DMS53 treated with DMSO at 0.1 percent for 48 hours (cell line): ENCODE measurements around the gene RPL10.
"Not testable (repeated sequence)": the region's sequence is repeated elsewhere in the genome, so short reads cannot be mapped to it uniquely, and the experiment has no call there.

Experiments
- DNase-seq: peaks from one replicate; lab custom pipeline; 2025; ENCODE audit not compliant: unreplicated experiment; lab: John Stamatoyannopoulos, UW

Gene RPL10

GRCh38 chrX:154378059-154378798 lies 19.9 kb upstream of the RPL10 start:
- DNase-seq, result peak; percentile 55

- peak; percentile 98 for DNase-seq
Observed at GRCh38 chrX:154378799-154379568, 19.2 kb upstream of the RPL10 start, which contains the start of gene EMD. Gene EMD, plus strand, starts transcription at chrX:154379295. Its CDS starts 190 bp downstream, at chrX:154379485.

- no peak for DNase-seq
Observed at GRCh38 chrX:154379569-154379951, 18.6 kb upstream of the RPL10 start.

DNA sequence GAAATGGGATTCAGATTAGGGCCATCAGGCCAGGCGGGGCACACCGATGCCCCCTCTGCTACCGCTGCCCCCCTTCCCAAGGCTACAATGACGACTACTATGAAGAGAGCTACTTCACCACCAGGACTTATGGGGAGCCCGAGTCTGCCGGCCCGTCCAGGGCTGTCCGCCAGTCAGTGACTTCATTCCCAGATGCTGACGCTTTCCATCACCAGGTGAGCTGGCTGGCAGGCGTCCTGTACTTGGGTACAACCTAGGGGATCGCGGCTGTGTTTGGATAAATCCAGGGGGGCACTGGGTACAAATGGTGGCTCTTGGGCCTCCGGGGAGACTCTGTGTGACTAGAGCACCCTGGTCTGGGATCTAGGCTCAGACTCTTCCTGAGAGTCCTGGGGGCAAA lies 18.0 kb upstream of the RPL10 start:
- no peak for DNase-seq

DNA sequence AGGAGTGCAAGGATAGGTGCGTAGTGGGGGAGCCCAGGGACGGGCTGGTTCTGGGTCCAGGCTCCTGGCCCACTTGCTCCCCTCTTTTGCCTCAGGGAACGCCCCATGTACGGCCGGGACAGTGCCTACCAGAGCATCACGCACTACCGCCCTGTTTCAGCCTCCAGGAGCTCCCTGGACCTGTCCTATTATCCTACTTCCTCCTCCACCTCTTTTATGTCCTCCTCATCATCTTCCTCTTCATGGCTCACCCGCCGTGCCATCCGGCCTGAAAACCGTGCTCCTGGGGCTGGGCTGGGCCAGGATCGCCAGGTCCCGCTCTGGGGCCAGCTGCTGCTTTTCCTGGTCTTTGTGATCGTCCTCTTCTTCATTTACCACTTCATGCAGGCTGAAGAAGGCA lies 17.4 kb upstream of the RPL10 start:
- DNase-seq, result no peak

- no peak for DNase-seq
Observed at GRCh38 chrX:154381271-154381670, 16.9 kb upstream of the RPL10 start.

- no peak for DNase-seq
Observed at GRCh38 chrX:154382483-154383069, 15.6 kb upstream of the RPL10 start.

DNA sequence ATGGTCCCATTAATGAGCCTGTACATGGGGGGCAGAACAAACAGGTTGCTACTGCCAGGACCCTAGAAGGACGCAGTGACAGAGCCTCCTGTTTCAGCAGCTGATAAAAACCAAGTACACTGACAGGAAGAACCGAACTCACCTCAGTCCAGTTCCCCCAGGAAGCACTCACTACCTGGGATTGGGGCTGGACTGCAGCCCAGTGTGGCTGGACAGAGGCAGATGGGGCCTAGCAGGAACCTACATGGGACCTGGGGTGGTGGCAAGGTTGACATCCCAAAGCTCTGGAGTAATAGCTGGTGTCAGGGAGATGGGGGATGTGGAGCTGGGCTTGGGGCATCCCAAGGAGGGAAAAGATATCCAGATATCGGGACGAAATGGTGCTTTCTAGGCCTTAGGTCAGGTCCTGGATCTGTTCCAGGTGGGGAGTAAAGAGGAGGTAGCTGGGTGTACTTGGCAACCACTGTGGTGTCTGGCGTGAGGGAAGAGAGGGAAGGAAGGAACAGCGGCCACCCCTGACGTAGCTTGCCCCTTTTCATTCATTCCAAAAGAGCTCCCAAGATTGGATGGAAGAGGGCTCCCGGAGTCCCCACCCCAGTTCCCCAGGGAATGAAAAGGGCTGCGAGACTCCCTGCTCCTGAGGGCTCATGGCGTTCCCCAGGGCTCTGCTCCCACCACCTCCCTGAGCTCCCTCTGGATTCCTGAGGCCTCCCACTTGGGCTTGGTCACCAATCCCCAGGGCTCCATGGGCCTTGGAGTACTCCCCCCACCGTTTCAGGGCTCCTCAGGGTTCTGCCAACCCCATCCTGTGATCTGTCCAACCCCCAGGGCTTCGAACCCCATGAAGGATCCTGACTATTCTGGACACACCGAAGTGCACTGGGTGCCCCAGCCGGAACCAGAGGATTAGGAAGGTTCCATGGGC lies 14.6 kb upstream of the RPL10 start:
- DNase-seq, result no peak

DNA sequence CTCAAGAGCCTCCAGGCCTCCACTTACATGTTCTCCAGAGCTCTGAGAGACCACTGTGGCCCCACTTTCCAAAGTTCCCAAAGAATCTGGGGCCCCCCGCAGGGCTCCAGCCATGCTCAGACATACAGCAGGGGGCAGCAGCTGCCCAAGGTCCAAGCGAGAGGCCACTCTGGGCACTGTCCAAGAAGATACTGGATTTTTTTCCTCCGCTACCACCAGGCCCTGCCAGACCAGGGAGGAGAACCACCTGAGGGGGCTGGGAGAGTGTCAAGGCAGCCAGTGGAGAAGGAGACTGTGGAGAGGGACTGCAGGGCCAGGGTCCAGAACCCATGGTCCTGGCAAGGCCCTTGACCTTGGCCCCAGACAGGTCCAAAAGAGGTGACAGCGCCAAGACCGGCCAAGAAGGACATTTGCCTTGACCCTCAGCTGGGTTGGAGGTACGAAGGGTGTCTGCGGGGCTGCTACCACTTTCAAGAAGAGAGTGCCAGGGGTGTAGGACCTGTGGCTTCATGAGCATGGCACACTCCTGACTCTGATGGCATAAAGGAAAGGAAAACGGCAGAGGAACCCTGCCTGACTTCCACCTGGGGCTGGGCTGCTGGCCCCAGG lies 13.8 kb upstream of the RPL10 start:
- no peak for DNase-seq

GRCh38 chrX:154388094-154388493 lies 10.1 kb upstream of the RPL10 start:
- not testable (repeated sequence) for DNase-seq

GRCh38 chrX:154388649-154389048 lies 9.5 kb upstream of the RPL10 start:
- DNase-seq, result not testable (repeated sequence)

GRCh38 chrX:154389812-154390747 lies 8.1 kb upstream of the RPL10 start:
- DNase-seq, result not testable (repeated sequence)

GRCh38 chrX:154396363-154396762 lies 1.8 kb upstream of the RPL10 start:
- not testable (repeated sequence) for DNase-seq

DNA sequence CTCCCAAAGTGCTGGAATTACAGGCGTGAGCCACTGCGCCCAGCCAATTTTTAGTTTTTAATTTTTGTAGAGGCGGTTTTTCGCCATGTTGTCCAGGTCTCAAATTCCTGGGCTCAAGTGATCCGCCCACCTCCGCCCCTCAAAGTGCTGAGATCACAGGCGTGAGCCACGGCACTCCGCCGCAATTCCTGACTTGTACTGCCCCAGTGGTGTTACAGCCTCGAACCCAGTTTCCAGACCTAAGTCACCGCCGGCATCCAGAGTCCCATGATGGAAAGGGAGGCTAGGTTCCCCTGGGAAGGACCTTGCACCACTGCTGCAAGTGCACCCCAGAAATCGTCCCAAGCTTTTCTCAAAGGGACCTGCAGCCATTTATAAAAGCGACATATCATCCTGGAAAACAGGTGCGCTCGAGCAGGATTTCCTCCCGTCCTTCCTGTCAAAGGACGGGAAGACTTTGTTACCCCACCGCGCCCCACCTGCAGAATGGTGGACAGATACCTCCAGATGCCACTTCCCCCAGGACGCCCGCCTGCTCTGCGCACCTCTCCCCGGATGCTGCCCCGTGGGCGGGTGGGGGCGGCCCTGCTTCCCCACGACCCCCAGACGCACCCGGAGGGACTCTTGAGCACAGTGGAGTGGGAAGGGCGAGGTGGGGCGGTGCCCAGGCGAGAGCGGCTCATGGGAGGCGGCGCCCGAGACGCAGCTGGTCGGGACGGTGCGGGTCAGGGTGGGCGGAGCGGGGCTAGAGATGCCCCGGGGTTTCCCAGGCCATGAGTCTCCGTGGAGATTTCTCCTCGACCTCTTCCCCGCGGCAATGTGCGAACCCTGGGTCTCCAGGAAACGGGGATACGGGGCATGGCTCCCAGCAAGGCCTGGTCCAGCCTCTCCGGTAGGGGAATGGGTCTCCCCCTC lies 947 bp upstream of the RPL10 start:
- peak; percentile 46 for DNase-seq

- DNase-seq, result peak; percentile 54
Observed at GRCh38 chrX:154398668-154399526, 720 bp downstream of the RPL10 start.

DNA sequence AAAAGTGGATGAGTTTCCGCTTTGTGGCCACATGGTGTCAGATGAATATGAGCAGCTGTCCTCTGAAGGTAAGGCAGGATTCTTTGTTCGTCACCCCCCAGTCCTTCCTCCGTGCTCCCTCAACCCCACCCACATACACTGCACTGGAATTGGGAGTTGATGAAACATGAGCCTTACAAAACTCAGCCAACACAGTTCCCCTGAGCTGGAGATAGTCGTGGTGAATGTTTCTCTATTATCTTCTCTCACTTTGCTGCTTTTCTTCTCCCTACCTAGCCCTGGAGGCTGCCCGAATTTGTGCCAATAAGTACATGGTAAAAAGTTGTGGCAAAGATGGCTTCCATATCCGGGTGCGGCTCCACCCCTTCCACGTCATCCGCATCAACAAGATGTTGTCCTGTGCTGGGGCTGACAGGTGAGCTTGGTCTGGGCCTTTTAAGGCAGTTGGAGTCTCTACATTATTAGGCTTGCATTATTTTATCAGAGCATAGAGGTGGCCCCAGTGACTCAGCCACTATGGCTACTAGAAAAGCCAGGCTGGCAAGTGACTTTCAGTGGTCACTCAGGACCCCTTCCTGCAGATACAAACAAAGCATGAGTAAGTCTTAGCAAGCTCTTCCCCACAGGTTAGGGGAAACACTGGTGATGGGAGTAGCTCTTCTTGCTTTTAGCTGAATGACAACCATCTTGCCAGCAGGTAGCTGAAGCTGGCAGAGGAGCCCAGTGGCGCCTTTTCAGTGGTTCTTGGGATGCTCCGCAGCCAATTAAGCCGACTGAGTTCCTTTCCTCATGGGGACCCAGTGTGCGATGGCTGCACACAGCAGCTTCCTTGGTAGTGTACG lies 1.6 kb downstream of the RPL10 start:
- DNase-seq, result no peak
